ENCODE data around the gene SVIP. TPM values are rescaled to one million over a fixed set of nuclear protein-coding genes. Genes with fewer than 3 reads are reported as not detected.

Gene SVIP
- total RNA-seq, 3 donors from 2014 or later, result 6.1 to 25.2 (median 12.8) TPM

GRCh38 chr11:22860241-22860640 lies 30.6 kb upstream of the SVIP start, which contains the start of gene CCDC179:
TSS of gene CCDC179 (minus strand) at chr11:22860474. CDS start at chr11:22860421, 53 bp downstream.
- DNase-seq (ENCODE audit: low spot score in 2 of 2), result no peak
- Histone ChIP-seq H3K27ac (no peak within 1 kb of the TSS), H3K4me3 (no peak within 1 kb of the TSS), H3K9me3 (no peaks in the 10 kb centered on the region), H3K36me3 (no peaks in the 10 kb centered on the region), H3K27me3 (no peaks in the 10 kb centered on the region), H3K4me1 (no peaks in the 10 kb centered on the region)
- TF ChIP-seq CTCF (IDR thresholded peaks at IDR 0.05) (no peak), POLR2AphosphoS5 (IDR thresholded peaks at IDR 0.05) (no peak), POLR2A (IDR thresholded peaks at IDR 0.05) (no peak)
- intact Hi-C loops (cut with DNase I; ENCODE audit: low total_unique reads), result no loop called here

- Histone ChIP-seq H3K4me3 (no peak overlapping the region), H3K4me1 (no peaks in the 10 kb centered on the region), H3K27ac (no peak overlapping the region), H3K9me3 (no peaks in the 10 kb centered on the region), H3K27me3 (no peaks in the 10 kb centered on the region), H3K36me3 (no peaks in the 10 kb centered on the region)
- DNase-seq (ENCODE audit: low spot score in 2 of 2), result no peak
- intact Hi-C loops (cut with DNase I; ENCODE audit: low total_unique reads), result no loop called here
- TF ChIP-seq POLR2A (IDR thresholded peaks at IDR 0.05) (no peak), CTCF (IDR thresholded peaks at IDR 0.05) (no peak), POLR2AphosphoS5 (IDR thresholded peaks at IDR 0.05) (no peak)
These were observed 30.2 kb upstream of the SVIP start for GRCh38 chr11:22859756-22860155.

GRCh38 chr11:22851477-22851876 lies 21.9 kb upstream of the SVIP start:
- Histone ChIP-seq H3K36me3 (no peaks in the 10 kb centered on the region), H3K9me3 (peaks cover 0 to 8% of the 10 kb centered on the region in 2 donors), H3K27ac (no peak overlapping the region), H3K27me3 (no peaks in the 10 kb centered on the region), H3K4me1 (no peaks in the 10 kb centered on the region), H3K4me3 (no peak overlapping the region)
- intact Hi-C loops (cut with DNase I; ENCODE audit: low total_unique reads), result no loop called here
- TF ChIP-seq POLR2A (IDR thresholded peaks at IDR 0.05) (no peak), CTCF (IDR thresholded peaks at IDR 0.05) (no peak), POLR2AphosphoS5 (IDR thresholded peaks at IDR 0.05) (no peak)
- DNase-seq (ENCODE audit: low spot score in 2 of 2), result no peak

DNA sequence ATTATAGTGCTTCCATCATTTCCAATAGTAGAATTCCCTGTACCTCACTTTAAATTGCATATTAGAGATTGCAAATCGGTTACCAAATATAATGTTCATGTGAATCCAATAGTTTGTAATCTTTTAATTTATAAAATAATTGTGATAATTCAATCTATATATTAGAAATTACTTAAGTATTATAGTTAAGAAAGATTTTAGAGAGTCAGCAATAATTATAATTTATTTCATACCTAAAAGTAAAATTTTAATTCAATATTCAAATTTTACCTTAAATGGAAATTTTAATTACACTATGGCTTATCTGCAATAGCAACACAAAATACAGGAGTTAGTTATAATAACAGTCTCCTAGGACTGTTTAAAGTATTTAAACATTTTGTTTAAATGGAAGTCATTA lies 17.1 kb upstream of the SVIP start:
- H3K4me1 ChIP-seq, result no peaks in the 10 kb centered on the region
- H3K27me3 ChIP-seq, result no peaks in the 10 kb centered on the region
- H3K9me3 ChIP-seq, result no peaks in the 10 kb centered on the region
- no peak for DNase-seq (ENCODE audit: low spot score in 2 of 2)
- intact Hi-C loops (cut with DNase I; ENCODE audit: low total_unique reads), result no loop called here
- H3K4me3 ChIP-seq, result no peak overlapping the region
- no peak for TF ChIP-seq POLR2A (IDR thresholded peaks at IDR 0.05)
- no peak for TF ChIP-seq POLR2AphosphoS5 (IDR thresholded peaks at IDR 0.05)
- TF ChIP-seq CTCF (IDR thresholded peaks at IDR 0.05), result no peak
- no peak overlapping the region for H3K27ac ChIP-seq
- no peaks in the 10 kb centered on the region for H3K36me3 ChIP-seq

DNA sequence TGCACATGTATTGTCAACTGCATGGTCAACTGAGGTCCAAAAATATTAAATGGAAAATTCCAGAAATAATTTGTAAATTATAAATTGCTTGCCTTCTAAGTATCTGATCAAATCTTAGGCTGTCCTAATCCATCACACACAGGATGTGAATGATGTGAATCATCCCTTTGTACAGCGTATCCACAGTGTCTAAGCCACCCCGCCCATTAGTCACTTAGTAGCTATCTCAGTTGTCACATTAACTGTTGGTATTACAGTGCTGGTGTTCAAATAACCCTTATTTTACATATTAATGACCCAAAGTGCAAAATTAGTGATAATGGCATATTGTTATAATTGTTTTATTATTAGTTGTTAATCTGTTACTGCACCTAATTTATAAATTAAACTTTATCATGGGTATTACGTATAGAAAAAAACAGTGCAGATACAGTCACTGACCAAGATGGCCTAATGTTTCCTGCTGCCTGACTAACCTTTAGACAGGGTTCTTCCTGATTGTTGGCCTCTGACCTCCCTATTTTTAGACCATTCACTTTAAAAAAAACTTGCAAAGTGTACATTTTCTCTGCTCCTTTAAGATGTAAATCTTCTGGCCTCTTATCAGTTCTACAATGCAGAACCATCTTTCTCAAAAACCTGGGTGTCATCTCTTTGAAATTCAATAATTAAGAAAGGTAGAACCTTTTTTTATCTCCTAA lies 2.9 kb upstream of the SVIP start:
- Histone ChIP-seq H3K9me3 (no peaks in the 10 kb centered on the region), H3K27ac (no peak overlapping the region), H3K36me3 (no peaks in the 10 kb centered on the region), H3K27me3 (no peaks in the 10 kb centered on the region), H3K4me1 (no peaks in the 10 kb centered on the region), H3K4me3 (no peak overlapping the region)
- no peak for TF ChIP-seq CTCF (IDR thresholded peaks at IDR 0.05)
- no peak for TF ChIP-seq POLR2AphosphoS5 (IDR thresholded peaks at IDR 0.05)
- TF ChIP-seq POLR2A (IDR thresholded peaks at IDR 0.05), result no peak
- intact Hi-C loops (cut with DNase I; ENCODE audit: low total_unique reads), result no loop called here
- DNase-seq (ENCODE audit: low spot score in 2 of 2), result no peak
